ENCODE data around the gene MICAL3.

MICAL3 gene

GRCh38 chr22:17741866-17742526 is 282.4 kb downstream of the MICAL3 start:
- TF ChIP-seq CTCF (IDR thresholded peaks at IDR 0.05; ENCODE audit: low read depth, low read length, missing control alignments): no peak
- Histone ChIP-seq H3K27ac (no peak overlapping the region), H3K36me3 (replicated peaks) (peaks cover 2% of the 10 kb centered on the region), H3K4me3 (ENCODE audit: low read depth, low read length) (no peak overlapping the region), H3K27me3 (replicated peaks) (no peaks in the 10 kb centered on the region)
- no peak for DNase-seq
- in situ Hi-C loops (cut with HindIII; ENCODE audit: low pct_ligation_motif_present, low sequenced_read_pairs): no loop called here

GRCh38 chr22:17739196-17739975 is 285.0 kb downstream of the MICAL3 start:
- in situ Hi-C loops (cut with HindIII; ENCODE audit: low pct_ligation_motif_present, low sequenced_read_pairs): no loop called here
- H3K27me3 ChIP-seq (replicated peaks): no peaks in the 10 kb centered on the region
- H3K36me3 ChIP-seq (replicated peaks): peaks cover 10% of the 10 kb centered on the region
- no peak for DNase-seq
- no peak overlapping the region for H3K27ac ChIP-seq
- no peak overlapping the region for H3K4me3 ChIP-seq (ENCODE audit: low read depth, low read length)
- TF ChIP-seq CTCF (IDR thresholded peaks at IDR 0.05; ENCODE audit: low read depth, low read length, missing control alignments): no peak

GRCh38 chr22:17738386-17739128 is 285.8 kb downstream of the MICAL3 start:
- Histone ChIP-seq H3K27me3 (replicated peaks) (no peaks in the 10 kb centered on the region), H3K27ac (no peak overlapping the region), H3K36me3 (replicated peaks) (peaks cover 16% of the 10 kb centered on the region), H3K4me3 (ENCODE audit: low read depth, low read length) (no peak overlapping the region)
- in situ Hi-C loops (cut with HindIII; ENCODE audit: low pct_ligation_motif_present, low sequenced_read_pairs): no loop called here
- no peak for DNase-seq
- TF ChIP-seq CTCF (IDR thresholded peaks at IDR 0.05; ENCODE audit: low read depth, low read length, missing control alignments): no peak
